ENCODE measurements around the gene IDNK. TPM values are rescaled to one million over a fixed set of nuclear protein-coding genes. Genes with fewer than 3 reads are reported as not detected.

The IDNK gene
- total and polyA plus RNA-seq, 4 donors = 5.6 to 33.4 (median 14.7) TPM

DNA sequence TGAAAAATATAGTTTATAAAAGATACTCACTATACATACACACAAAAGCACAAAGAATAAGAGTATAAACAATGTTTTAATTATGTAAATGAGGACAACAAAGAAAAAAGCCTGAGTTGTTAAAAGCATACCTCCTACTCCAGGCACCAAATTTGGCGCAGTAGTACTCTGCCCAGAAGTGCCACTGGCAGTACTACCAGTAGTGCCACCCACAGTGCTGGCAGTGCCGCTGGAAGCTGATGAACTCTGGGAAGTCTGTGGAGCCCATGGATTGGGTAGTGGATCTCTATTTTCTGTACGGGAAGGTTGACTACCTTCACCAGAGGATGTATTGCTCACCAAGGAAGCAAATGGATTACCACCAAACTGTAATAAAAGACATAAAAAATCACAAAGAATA lies 54.7 kb downstream of the IDNK start:
- no peak for DNase-seq (ENCODE audit: low spot score)
- Histone ChIP-seq H3K4me3 (ENCODE audit: low read depth in 1 of 3, low read length in 3 of 3) (no peak overlapping the region), H3K4me1 (ENCODE audit: control insufficient read depth in 4 of 4, insufficient read depth in 4 of 4, low read length in 3 of 4) (peaks cover 0 to 5% (median 0%) of the 10 kb centered on the region in 4 donors), H3K27ac (ENCODE audit: low read depth in 1 of 2, low read length in 2 of 2) (no peak overlapping the region), H3K36me3 (ENCODE audit: control insufficient read depth in 4 of 4, insufficient read depth in 3 of 4, low read depth in 1 of 4, low read length in 3 of 4) (peaks cover 4 to 54% (median 34%) of the 10 kb centered on the region in 4 donors), H3K9ac (ENCODE audit: low read depth in 1 of 2, low read length in 2 of 2) (no peak overlapping the region), H3K9me3 (ENCODE audit: control insufficient read depth in 4 of 4, low read length in 3 of 4) (no peaks in the 10 kb centered on the region), H3K27me3 (ENCODE audit: control insufficient read depth in 4 of 4, insufficient read depth in 4 of 4, low read length in 3 of 4) (no peaks in the 10 kb centered on the region)
- WGBS = 98% methylated on average over 3 of the region's 3 CpGs
- no peak for TF ChIP-seq HNF4A (conservative IDR thresholded peaks at IDR 0.05)
- TF ChIP-seq HNF4G (IDR thresholded peaks at IDR 0.05) = no peak
- TF ChIP-seq, protein P1, sequence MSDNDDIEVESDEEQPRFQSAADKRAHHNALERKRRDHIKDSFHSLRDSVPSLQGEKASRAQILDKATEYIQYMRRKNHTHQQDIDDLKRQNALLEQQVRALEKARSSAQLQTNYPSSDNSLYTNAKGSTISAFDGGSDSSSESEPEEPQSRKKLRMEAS (IDR thresholded peaks at IDR 0.05) = no peak
- TF ChIP-seq EGR1 (IDR thresholded peaks at IDR 0.05; ENCODE audit: low read depth in 2 of 2) = no peak
- TF ChIP-seq, protein P2, sequence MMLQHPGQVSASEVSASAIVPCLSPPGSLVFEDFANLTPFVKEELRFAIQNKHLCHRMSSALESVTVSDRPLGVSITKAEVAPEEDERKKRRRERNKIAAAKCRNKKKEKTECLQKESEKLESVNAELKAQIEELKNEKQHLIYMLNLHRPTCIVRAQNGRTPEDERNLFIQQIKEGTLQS (IDR thresholded peaks at IDR 0.05) = no peak
- no peak for TF ChIP-seq FOXA1 (IDR thresholded peaks at IDR 0.05)
- no peak for TF ChIP-seq JUND (IDR thresholded peaks at IDR 0.05)
- TF ChIP-seq, protein P3, sequence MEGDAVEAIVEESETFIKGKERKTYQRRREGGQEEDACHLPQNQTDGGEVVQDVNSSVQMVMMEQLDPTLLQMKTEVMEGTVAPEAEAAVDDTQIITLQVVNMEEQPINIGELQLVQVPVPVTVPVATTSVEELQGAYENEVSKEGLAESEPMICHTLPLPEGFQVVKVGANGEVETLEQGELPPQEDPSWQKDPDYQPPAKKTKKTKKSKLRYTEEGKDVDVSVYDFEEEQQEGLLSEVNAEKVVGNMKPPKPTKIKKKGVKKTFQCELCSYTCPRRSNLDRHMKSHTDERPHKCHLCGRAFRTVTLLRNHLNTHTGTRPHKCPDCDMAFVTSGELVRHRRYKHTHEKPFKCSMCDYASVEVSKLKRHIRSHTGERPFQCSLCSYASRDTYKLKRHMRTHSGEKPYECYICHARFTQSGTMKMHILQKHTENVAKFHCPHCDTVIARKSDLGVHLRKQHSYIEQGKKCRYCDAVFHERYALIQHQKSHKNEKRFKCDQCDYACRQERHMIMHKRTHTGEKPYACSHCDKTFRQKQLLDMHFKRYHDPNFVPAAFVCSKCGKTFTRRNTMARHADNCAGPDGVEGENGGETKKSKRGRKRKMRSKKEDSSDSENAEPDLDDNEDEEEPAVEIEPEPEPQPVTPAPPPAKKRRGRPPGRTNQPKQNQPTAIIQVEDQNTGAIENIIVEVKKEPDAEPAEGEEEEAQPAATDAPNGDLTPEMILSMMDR (IDR thresholded peaks at IDR 0.05; ENCODE audit: low read depth, low read length, missing input control) = no peak
- TF ChIP-seq RAD21 (IDR thresholded peaks at IDR 0.05) = no peak
- no peak for TF ChIP-seq FOXA2 (IDR thresholded peaks at IDR 0.05)
- TF ChIP-seq SP1 (IDR thresholded peaks at IDR 0.05) = no peak
- TF ChIP-seq TAF1 (conservative IDR thresholded peaks at IDR 0.05) = no peak
- no peak for TF ChIP-seq YY1 (IDR thresholded peaks at IDR 0.05)
- TF ChIP-seq GABPA (IDR thresholded peaks at IDR 0.05 in 1 of 2, conservative IDR thresholded peaks at IDR 0.05 in 1 of 2) = no peak
- TF ChIP-seq, protein P4, sequence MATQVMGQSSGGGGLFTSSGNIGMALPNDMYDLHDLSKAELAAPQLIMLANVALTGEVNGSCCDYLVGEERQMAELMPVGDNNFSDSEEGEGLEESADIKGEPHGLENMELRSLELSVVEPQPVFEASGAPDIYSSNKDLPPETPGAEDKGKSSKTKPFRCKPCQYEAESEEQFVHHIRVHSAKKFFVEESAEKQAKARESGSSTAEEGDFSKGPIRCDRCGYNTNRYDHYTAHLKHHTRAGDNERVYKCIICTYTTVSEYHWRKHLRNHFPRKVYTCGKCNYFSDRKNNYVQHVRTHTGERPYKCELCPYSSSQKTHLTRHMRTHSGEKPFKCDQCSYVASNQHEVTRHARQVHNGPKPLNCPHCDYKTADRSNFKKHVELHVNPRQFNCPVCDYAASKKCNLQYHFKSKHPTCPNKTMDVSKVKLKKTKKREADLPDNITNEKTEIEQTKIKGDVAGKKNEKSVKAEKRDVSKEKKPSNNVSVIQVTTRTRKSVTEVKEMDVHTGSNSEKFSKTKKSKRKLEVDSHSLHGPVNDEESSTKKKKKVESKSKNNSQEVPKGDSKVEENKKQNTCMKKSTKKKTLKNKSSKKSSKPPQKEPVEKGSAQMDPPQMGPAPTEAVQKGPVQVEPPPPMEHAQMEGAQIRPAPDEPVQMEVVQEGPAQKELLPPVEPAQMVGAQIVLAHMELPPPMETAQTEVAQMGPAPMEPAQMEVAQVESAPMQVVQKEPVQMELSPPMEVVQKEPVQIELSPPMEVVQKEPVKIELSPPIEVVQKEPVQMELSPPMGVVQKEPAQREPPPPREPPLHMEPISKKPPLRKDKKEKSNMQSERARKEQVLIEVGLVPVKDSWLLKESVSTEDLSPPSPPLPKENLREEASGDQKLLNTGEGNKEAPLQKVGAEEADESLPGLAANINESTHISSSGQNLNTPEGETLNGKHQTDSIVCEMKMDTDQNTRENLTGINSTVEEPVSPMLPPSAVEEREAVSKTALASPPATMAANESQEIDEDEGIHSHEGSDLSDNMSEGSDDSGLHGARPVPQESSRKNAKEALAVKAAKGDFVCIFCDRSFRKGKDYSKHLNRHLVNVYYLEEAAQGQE (IDR thresholded peaks at IDR 0.05) = no peak

DNA sequence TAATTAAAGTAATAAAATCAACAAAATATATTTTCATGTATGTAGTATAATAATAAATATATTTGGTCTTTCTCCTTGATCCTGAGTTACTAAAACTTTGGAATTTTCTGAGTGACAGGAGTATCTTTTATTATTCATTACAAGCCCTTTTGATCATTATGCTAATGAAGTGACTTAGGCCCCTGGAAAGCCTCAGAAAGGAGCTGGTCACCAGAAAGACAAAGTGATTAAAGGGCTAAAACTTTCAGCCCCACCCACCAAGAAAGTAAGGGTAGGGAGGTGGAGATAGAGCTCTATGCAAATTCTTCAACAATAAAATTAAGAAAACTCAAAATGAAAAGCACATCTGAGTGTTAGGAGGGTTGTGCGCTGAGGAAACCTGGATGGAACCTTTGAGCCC lies 57.3 kb downstream of the IDNK start:
- TF ChIP-seq JUND (IDR thresholded peaks at IDR 0.05) (no peak), FOXA1 (IDR thresholded peaks at IDR 0.05) (no peak), HNF4A (conservative IDR thresholded peaks at IDR 0.05) (no peak), GABPA (IDR thresholded peaks at IDR 0.05 in 1 of 2, conservative IDR thresholded peaks at IDR 0.05 in 1 of 2) (no peak), YY1 (IDR thresholded peaks at IDR 0.05) (no peak), RAD21 (IDR thresholded peaks at IDR 0.05) (no peak), RXRA (IDR thresholded peaks at IDR 0.05) (no peak), NR2F2 (IDR thresholded peaks at IDR 0.05) (no peak)
- TF ChIP-seq, protein P5, sequence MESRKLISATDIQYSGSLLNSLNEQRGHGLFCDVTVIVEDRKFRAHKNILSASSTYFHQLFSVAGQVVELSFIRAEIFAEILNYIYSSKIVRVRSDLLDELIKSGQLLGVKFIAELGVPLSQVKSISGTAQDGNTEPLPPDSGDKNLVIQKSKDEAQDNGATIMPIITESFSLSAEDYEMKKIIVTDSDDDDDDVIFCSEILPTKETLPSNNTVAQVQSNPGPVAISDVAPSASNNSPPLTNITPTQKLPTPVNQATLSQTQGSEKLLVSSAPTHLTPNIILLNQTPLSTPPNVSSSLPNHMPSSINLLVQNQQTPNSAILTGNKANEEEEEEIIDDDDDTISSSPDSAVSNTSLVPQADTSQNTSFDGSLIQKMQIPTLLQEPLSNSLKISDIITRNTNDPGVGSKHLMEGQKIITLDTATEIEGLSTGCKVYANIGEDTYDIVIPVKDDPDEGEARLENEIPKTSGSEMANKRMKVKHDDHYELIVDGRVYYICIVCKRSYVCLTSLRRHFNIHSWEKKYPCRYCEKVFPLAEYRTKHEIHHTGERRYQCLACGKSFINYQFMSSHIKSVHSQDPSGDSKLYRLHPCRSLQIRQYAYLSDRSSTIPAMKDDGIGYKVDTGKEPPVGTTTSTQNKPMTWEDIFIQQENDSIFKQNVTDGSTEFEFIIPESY (IDR thresholded peaks at IDR 0.05) = no peak
- TF ChIP-seq, protein P1 (IDR thresholded peaks at IDR 0.05) = no peak
- TF ChIP-seq, protein P3 (IDR thresholded peaks at IDR 0.05; ENCODE audit: low read depth, low read length, missing input control) = no peak
- TF ChIP-seq, protein P2 (IDR thresholded peaks at IDR 0.05) = no peak
- Histone ChIP-seq H3K4me1 (ENCODE audit: control insufficient read depth in 4 of 4, insufficient read depth in 4 of 4, low read length in 3 of 4) (peaks cover 3 to 7% (median 5%) of the 10 kb centered on the region in 4 donors), H3K27me3 (ENCODE audit: control insufficient read depth in 4 of 4, insufficient read depth in 4 of 4, low read length in 3 of 4) (no peaks in the 10 kb centered on the region), H3K9ac (ENCODE audit: low read depth in 1 of 2, low read length in 2 of 2) (no peak overlapping the region), H3K4me3 (ENCODE audit: low read depth in 1 of 3, low read length in 3 of 3) (no peak overlapping the region), H3K27ac (ENCODE audit: low read depth in 1 of 2, low read length in 2 of 2) (no peak overlapping the region), H3K36me3 (ENCODE audit: control insufficient read depth in 4 of 4, insufficient read depth in 3 of 4, low read depth in 1 of 4, low read length in 3 of 4) (peaks cover 5 to 38% (median 31%) of the 10 kb centered on the region in 4 donors), H3K9me3 (ENCODE audit: control insufficient read depth in 4 of 4, low read length in 3 of 4) (no peaks in the 10 kb centered on the region)
- WGBS = 98% methylated on average over 1 of the region's 1 CpG
- DNase-seq (ENCODE audit: low spot score) = no peak
